NCI-H1694 (cell line): ENCODE data around the gene BANF2.
"Not testable (repeated sequence)": the region's sequence is repeated elsewhere in the genome, so short reads cannot be mapped to it uniquely, and the experiment has no call there.

ENCODE experiments used
- DNase-seq: peaks from one replicate; lab custom pipeline; 2025; lab: John Stamatoyannopoulos, UW

BANF2 gene

GRCh38 chr20:17766226-17766625 is 66.5 kb downstream of the BANF2 start:
- DNase-seq = no peak

- no peak for DNase-seq
These were observed 67.9 kb downstream of the BANF2 start for GRCh38 chr20:17767624-17768023.

- no peak for DNase-seq
These were observed 68.5 kb downstream of the BANF2 start for GRCh38 chr20:17768271-17768670.

- DNase-seq = not testable (repeated sequence)
These were observed 70.0 kb downstream of the BANF2 start for GRCh38 chr20:17769716-17770115.

- no peak for DNase-seq
These were observed 71.6 kb downstream of the BANF2 start for GRCh38 chr20:17771206-17772004.

- no peak for DNase-seq
These were observed 72.2 kb downstream of the BANF2 start for GRCh38 chr20:17772005-17772343.

GRCh38 chr20:17773619-17774018 is 73.9 kb downstream of the BANF2 start:
- DNase-seq = no peak

- no peak for DNase-seq
These were observed 75.8 kb downstream of the BANF2 start for GRCh38 chr20:17775600-17775999.

GRCh38 chr20:17776551-17776950 is 76.8 kb downstream of the BANF2 start:
- DNase-seq = no peak

GRCh38 chr20:17779011-17779410 is 79.2 kb downstream of the BANF2 start:
- not testable (repeated sequence) for DNase-seq

- DNase-seq = no peak
These were observed 83.0 kb downstream of the BANF2 start for GRCh38 chr20:17782768-17783167.

GRCh38 chr20:17783671-17784070 is 83.9 kb downstream of the BANF2 start:
- DNase-seq = no peak

GRCh38 chr20:17785007-17785406 is 85.2 kb downstream of the BANF2 start:
- no peak for DNase-seq
